Mammary epithelial cell (primary cell): ENCODE results near the gene FAM229A.

Experiments used
- CTCF ChIP-seq, 2 donors: IDR thresholded peaks in 1 of 2; conservative IDR thresholded peaks in 1 of 2; 2 replicates each; pipeline ENCODE4 v1.5.1; 2011 to 2012; ENCODE audit warnings: inconsistent platforms in 2 of 2, low read length in 2 of 2, mild to moderate bottlenecking in 2 of 2, control low read depth in 1 of 2, low read depth in 1 of 2; ENCODE audit not compliant: insufficient read depth in 1 of 2; ENCODE audit errors: extremely low read depth in 1 of 2
- EZH2 ChIP-seq: IDR thresholded peaks from 2 replicates; pipeline ENCODE4 v1.6.1; 2012; ENCODE audit warnings: low read length, inconsistent platforms, borderline replicate concordance

GRCh38 chr1:32377541-32378220 is 15.4 kb upstream of the FAM229A start:
- TF ChIP-seq CTCF (conservative IDR thresholded peaks at IDR 0.05 in 1 of 2, IDR thresholded peaks at IDR 0.05 in 1 of 2; ENCODE audit: extremely low read depth in 1 of 2, insufficient read depth in 1 of 2, low read depth in 1 of 2, low read length in 2 of 2) (no peak), EZH2 (no peak)
